ENCODE measurements around the gene CDK6. TPM values are rescaled to one million over a fixed set of nuclear protein-coding genes. Genes with fewer than 3 reads are reported as not detected.

CDK6 gene
- total and polyA plus RNA-seq, 8 donors, result 2.6 to 86.3 (median 15.5) TPM

DNA sequence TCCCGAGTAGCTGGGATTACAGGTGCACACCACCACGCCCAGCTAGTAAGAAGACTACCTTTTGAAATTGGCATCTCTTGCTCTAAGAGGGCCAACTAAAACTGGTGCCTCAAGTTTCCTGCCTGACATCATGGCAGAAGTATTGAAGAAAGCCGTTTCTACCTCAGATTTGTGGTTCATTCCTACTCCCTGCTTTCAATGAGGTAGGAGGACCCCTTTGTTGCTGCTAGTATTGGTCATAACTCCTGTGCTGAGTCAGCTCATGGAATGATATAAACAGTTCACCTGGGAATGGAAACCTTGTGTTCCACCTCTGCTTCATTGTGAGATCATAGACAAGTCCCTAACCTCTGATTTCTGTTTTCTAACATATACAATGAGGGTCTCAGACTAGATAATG, 82.8 kb downstream of the CDK6 start:
- 84 to 100% (median 94%) methylated on average over 3 of the region's 3 CpGs for WGBS, 5 donors
- H3K4me3 ChIP-seq, result no peak overlapping the region
- TF ChIP-seq POLR2AphosphoS5 (IDR thresholded peaks at IDR 0.05) (no peak), EP300 (IDR thresholded peaks at IDR 0.05) (no peak), POLR2A (IDR thresholded peaks at IDR 0.05) (no peak)
- TF ChIP-seq, protein P1, sequence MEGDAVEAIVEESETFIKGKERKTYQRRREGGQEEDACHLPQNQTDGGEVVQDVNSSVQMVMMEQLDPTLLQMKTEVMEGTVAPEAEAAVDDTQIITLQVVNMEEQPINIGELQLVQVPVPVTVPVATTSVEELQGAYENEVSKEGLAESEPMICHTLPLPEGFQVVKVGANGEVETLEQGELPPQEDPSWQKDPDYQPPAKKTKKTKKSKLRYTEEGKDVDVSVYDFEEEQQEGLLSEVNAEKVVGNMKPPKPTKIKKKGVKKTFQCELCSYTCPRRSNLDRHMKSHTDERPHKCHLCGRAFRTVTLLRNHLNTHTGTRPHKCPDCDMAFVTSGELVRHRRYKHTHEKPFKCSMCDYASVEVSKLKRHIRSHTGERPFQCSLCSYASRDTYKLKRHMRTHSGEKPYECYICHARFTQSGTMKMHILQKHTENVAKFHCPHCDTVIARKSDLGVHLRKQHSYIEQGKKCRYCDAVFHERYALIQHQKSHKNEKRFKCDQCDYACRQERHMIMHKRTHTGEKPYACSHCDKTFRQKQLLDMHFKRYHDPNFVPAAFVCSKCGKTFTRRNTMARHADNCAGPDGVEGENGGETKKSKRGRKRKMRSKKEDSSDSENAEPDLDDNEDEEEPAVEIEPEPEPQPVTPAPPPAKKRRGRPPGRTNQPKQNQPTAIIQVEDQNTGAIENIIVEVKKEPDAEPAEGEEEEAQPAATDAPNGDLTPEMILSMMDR (IDR thresholded peaks at IDR 0.05), result no peak

DNA sequence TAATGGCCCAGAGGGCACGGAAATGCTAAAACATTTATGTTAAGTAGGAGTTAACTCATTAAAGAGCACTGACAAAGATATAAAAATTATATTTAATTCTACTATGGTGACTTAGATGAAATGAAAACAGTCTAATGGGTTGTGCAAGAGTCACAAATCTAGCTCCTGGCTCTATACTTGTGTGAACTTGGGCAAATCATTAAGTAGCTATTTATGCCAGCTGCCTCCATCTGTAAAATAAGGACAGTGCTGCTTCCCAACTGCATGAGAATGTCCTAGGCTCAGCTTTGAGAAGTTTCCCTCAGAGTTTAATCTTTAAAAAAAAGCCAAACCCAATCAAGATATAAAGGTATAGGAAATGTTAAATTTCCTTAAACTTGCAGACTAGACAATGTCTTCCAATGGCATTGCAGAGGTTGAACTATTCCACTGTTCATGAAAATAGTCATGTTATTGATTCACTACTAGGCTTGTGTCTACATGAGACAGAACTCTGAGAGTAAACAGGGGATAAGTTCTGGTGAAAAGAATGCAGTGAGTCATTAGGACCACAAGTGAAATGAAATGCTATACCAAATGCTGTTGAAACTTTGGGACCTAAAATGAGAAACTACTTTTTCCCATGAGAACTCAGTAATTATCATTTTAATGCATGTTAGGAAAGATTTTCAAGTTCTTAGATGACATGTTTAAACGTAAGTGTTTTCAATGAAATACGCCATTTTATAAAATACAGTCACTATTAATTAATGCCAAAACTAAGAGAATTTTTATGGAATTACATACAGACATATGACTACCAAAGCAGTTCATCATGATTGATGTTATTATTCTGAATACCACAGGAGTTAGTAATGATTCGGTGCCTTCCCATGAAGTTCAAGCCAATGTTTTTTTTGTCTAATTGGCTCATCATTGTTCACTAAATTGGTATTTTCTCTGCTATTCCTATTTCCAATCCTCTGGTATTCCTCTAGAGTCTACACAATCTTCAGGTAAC, 84.2 kb downstream of the CDK6 start:
- intact Hi-C loops (cut with DNase I; ENCODE audit: low total_unique reads), result no loop called here
- WGBS, 5 donors, result 81 to 88% (median 85%) methylated on average over 4 of the region's 4 CpGs
- peak overlapping the region in 1 of 5 donors; percentile 54 for H3K27ac ChIP-seq
- DNase-seq, result no peak
- TF ChIP-seq EP300 (IDR thresholded peaks at IDR 0.05) (no peak), POLR2A (IDR thresholded peaks at IDR 0.05) (no peak), POLR2AphosphoS5 (IDR thresholded peaks at IDR 0.05) (no peak)
- TF ChIP-seq, protein P1 (IDR thresholded peaks at IDR 0.05), result no peak
- no peaks in the 10 kb centered on the region for H3K9me3 ChIP-seq
- peaks cover 0 to 51% (median 19%) of the 10 kb centered on the region in 4 donors for H3K4me1 ChIP-seq
- no peaks in the 10 kb centered on the region for H3K27me3 ChIP-seq
- no peak overlapping the region for H3K4me3 ChIP-seq
- no peaks in the 10 kb centered on the region for H3K36me3 ChIP-seq

More for the DNA sequence above, 82.8 kb downstream of the CDK6 start:
- Histone ChIP-seq H3K4me1 (peaks cover 0 to 45% (median 15%) of the 10 kb centered on the region in 4 donors), H3K36me3 (no peaks in the 10 kb centered on the region), H3K27me3 (no peaks in the 10 kb centered on the region), H3K9me3 (no peaks in the 10 kb centered on the region), H3K27ac (no peak overlapping the region)
- no peak for DNase-seq
- intact Hi-C loops (cut with DNase I; ENCODE audit: low total_unique reads), result no loop called here

DNA sequence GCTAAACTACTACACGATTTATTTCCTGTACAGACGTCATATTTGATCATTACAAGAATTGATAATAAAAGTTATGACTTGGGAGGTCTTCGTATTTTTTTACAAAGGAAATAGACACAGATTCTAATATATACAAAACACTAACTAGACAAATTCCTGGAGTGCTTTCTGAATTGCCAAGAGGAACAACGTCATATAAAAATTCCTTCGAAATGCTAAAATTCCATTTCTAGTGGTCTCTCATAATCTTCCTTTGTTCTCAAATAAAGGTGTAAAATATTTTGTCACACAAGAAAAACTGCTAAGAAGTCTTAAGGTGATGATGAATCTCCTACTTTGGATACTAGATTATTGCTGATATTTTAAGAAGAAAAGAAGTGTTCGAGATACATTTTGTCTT, 85.4 kb downstream of the CDK6 start:
- intact Hi-C loops (cut with DNase I; ENCODE audit: low total_unique reads), result no loop called here
- Histone ChIP-seq H3K27me3 (no peaks in the 10 kb centered on the region), H3K27ac (no peak overlapping the region), H3K36me3 (no peaks in the 10 kb centered on the region), H3K9me3 (no peaks in the 10 kb centered on the region), H3K4me3 (no peak overlapping the region), H3K4me1 (peaks cover 0 to 51% (median 19%) of the 10 kb centered on the region in 4 donors)
- 85 to 95% (median 91%) methylated on average over 6 of the region's 6 CpGs for WGBS, 5 donors
- no peak for DNase-seq
- TF ChIP-seq, protein P1 (IDR thresholded peaks at IDR 0.05), result no peak
- TF ChIP-seq POLR2A (IDR thresholded peaks at IDR 0.05) (no peak), POLR2AphosphoS5 (IDR thresholded peaks at IDR 0.05) (no peak), EP300 (IDR thresholded peaks at IDR 0.05) (no peak)

DNA sequence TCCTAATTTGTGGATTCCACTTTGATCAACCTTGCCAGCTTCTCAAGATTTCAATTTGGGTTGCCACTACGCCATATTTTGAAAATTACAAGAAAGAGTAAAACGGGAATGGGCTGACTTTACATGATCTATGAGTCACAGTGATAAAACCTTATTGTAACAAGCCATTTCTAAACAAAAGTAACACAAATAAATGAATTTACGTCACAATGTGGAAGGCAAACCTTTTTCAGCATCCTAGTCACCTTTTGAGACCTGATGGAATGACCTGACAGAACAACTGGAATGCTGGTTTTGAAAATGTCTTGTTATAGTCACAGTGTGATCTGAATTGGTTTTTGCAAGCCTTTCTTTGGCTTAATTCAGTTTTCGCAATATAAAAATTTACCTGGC, 85.9 kb downstream of the CDK6 start:
- no peak overlapping the region for H3K27ac ChIP-seq
- no peak overlapping the region for H3K4me3 ChIP-seq
- no peak for DNase-seq
- peaks cover 0 to 51% (median 19%) of the 10 kb centered on the region in 4 donors for H3K4me1 ChIP-seq
- no peaks in the 10 kb centered on the region for H3K27me3 ChIP-seq
- no peaks in the 10 kb centered on the region for H3K36me3 ChIP-seq
- TF ChIP-seq POLR2AphosphoS5 (IDR thresholded peaks at IDR 0.05) (no peak), POLR2A (IDR thresholded peaks at IDR 0.05) (no peak), EP300 (IDR thresholded peaks at IDR 0.05) (no peak)
- TF ChIP-seq, protein P1 (IDR thresholded peaks at IDR 0.05), result no peak
- H3K9me3 ChIP-seq, result no peaks in the 10 kb centered on the region
- intact Hi-C loops (cut with DNase I; ENCODE audit: low total_unique reads), result no loop called here
- 78 to 84% (median 83%) methylated on average over 4 of the region's 4 CpGs for WGBS, 5 donors

Data from stomach (tissue), 9 donors.